GM18499 (cell line): Measurements from ENCODE around the gene ATP5PO.
"Not testable (repeated sequence)": the region's sequence is repeated elsewhere in the genome, so short reads cannot be mapped to it uniquely, and the experiment has no call there.

Source experiments
- ATAC-seq: cut with Tn5 transposase; IDR thresholded peaks from one replicate; pipeline ENCODE4 v1.9.1; 2021; ENCODE audit warnings: moderate number of reproducible peaks; ENCODE audit not compliant: insufficient read depth, unreplicated experiment

Gene ATP5PO

DNA sequence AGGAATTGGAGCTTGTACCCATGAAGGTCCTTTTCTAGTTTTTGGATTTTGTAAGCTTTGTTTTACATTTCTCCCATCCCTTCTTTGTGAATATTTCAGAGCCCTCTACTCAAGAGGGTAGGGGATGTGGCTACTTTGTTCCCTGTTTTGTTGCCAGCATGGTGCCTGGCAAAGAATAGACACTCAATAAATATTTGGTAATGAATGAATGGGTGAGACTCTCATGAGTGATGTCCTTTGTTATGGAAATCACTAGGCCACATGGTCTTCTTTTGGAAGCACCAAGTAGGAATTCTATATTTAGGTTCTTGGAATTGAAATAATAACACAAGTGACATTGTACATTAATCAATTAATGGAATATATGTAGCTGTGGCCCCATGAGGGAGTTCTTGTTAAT, 26.8 kb upstream of the ATP5PO start:
- no peak for ATAC-seq

DNA sequence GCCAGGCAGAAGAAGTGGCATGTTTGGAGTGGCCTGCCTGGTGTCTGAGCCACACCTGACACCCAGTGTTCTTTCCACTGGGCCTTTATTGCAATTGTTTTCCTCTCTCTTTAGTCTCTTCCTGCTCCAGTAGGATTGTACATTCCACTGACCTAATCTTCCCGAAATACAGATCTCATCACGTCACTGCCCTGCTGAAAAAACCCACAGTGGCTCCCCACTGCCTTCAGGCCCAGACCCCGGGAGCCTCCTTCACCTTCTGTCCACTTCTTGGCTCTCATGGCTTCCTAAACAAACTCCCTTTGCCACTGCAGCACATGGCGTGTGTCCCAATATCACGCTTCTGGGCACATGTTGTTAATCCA, 25.3 kb upstream of the ATP5PO start:
- no peak for ATAC-seq

DNA sequence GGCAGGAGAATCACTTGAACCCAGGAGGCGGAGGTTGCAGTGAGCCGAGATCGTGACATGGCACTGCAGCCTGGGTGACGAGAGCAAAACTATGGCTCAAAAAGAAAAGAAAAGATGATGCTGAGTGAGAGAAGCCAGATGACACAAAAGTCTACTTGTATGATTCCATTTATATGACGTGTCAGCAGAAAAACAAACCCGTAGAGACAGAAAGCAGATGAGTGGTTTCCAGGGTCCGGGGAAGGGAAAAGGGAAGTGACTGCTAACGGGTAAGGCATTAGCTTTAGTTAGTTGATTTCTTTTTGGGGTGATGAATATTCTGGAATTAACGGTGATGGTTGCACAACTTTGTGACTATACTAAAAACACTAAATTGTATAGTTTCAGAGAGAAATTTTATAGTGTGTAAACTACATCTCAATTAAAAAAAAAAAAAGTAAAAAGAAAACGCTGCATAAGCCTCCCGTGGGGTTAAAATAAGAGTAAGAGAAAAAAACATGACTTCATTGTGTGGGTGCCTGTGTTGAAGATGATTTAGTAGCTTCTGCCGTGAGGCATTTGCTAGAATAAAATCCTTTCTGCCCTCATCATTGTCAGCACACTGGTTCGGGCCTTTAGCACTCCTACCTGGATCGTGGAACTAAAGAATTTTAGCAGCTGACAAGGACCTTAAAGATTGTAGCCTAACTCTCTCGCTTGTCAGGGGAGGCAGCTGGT, 24.7 kb upstream of the ATP5PO start:
- ATAC-seq, result no peak

DNA sequence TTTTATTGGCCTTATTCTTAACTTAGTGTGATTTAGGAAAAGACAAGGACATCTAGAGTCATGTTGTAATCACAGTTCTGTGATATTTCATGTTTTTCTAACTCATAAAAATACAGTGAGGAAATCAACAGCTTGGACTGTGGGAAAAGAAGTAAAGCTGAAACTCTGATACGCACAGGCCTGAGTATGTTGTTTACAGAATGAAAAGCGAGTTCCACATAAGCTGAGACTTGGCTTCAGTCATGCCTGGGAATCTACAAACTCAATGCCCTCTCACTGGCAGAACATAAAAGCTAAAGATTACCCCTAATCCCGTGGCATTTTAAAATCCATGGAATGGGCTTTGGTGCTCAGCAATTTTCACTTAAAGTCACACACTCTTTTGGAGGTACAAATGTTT, 23.6 kb upstream of the ATP5PO start:
- no peak for ATAC-seq

DNA sequence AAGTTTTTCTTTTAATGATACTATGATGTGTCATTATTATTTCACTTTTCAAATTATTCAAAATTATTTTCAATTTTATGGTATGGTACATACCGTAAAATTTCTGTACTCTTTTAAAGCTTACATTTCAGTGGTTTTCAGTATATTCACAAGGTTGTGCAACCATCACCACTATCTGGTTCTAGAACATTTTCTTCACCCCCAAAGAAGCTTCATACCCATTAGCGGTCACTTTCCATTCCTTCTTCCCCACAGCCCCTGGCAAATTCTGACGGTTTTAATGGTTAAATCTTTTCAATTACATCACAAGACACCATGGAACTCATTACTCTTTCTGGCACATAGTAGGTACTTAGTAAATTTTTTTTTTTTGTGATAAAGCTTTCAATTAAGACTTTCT, 22.8 kb upstream of the ATP5PO start:
- ATAC-seq, result no peak

DNA sequence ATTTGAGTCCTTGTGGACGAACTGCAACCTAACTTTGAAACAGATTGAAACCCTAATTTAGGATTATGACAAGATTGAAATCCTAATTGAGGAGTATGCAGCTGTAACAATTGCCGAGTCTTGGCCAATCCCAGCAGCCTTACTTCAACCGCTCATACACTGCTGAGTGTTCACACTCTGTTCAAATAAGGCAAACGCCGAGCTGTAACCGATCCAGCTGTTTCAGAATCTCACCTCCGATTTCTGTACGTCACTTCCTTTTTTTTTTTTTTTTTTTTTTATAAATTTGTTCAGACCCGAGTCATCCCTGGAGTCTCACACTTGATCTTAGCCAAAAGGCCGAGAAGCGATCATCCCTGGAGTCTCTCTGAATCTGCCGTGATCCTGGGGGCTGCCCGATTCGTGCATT, 22.3 kb upstream of the ATP5PO start:
- ATAC-seq, result no peak

DNA sequence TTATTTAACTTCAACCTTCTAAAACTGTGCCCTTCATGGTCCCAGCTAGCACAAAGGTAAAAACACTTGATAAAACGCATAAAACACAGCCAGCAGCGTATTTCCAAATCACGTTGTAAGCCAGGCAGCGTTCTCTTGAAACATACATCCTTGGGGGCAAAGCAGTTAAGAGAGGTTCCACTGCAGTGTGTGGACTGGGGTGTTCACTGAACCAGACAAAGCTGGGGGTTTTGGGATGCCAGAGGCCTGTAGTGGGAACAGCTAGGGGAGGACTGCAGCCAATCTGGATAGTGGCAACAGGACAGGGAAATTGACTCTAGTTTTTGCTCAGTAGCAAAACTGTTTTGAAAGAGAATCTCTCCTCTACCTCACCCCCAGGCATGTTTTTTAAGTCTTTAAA, 21.5 kb upstream of the ATP5PO start:
- no peak for ATAC-seq

DNA sequence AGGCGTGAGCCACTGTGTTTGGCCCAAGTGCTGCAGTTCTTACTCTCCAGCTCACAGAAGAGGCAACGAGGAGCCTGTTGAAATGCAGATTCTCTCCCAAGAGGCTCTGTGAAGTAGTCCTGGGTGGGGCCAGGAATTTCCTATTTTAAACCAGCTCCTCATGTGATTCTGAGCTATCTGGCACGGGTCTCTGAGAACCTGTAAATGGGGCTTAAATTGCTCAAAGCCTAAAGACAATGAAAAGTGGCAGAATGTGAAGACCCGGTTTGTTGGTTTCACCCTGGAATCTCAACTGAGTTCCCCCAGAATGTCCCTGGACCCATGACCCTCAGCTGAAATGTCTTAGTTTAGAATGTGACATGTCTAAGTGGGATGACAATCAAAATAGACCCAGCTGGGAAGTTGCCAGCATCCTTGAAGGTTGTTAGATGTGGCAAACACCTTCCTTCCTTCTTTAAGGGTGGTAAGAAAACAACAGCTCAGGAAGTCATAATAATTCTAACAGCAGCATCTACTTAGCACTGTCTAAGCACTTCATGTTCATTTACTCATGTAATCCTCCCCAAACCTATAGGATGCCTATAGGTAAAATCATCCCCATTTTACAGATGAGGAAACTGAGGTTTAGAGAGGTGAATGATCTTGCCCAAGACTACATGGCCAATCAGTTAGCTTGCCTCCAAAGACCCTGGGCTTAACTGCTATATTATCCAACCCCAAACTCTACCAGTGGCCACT, 20.9 kb upstream of the ATP5PO start:
- no peak for ATAC-seq

DNA sequence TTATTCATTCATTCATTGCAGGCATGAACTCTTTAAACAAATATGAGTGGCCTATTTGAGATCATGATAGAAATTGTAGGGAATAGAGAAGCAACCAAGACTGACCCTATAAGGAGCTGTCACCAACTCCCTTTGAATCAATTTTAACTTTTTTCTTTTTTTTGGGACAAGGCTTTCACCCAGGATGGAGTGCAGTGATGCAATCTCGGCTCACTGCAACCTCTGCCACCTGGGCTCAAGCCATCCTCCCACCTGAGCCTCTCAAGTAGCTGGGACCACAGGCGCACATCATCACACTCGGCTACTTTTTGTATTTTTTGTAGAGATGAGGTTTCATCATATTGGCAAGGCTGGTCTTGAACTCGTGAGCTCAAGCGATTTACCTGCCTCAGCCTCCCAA, 17.1 kb upstream of the ATP5PO start:
- no peak for ATAC-seq

DNA sequence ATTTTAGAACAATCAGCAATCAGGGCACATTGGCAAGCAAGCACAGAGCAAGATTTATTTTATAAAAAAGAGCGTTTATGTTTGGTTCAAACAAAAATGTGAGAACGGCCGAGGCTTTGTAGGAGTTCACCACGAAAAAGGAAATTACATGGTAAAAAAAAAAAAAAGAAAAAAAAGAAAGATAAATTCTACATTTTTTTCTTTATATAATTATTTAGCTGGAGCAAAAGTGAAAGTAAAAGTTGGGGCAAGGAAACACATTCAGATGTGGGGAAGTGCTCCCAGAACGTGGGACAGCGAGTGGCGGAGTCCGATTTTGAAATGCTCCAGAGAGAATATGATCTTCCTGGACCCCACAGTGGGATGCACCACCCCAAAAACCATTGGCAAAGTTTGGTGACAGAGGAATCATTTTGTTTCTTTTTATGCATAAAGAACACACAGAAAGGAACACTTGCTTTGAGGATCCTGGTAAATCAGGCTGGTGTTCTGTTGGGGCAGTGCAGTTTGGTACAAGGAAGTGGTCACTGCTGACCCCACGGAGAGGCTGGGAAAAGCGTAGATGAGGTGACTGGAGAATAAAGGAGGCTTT, 16.3 kb upstream of the ATP5PO start:
- ATAC-seq, result no peak

DNA sequence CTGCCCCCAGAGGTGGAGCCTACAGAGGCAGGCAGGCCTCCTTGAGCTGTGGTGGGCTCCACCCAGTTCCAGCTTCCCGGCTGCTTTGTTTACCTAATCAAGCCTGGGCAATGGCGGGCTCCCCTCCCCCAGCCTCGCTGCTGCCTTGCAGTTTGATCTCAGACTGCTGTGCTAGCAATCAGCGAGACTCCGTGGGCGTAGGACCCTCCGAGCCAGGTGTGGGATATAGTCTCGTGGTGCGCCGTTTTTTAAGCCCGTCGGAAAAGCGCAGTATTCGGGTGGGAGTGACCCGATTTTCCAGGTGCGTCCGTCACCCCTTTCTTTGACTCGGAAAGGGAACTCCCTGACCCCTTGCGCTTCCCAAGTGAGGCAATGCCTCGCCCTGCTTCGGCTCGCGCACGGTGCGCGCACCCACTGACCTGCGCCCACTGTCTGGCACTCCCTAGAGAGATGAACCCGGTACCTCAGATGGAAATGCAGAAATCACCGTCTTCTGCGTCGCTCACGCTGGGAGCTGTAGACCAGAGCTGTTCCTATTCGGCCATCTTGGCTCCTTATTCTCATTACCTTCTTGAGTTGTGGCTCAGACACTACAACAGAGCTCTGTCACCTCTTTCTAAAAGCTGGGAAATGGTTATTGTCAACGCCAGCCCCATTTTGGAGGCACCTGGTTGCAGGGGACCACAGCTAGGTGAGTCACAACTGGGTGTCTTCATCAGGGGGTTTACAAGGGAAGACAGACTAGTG, 15.6 kb upstream of the ATP5PO start:
- not testable (repeated sequence) for ATAC-seq

DNA sequence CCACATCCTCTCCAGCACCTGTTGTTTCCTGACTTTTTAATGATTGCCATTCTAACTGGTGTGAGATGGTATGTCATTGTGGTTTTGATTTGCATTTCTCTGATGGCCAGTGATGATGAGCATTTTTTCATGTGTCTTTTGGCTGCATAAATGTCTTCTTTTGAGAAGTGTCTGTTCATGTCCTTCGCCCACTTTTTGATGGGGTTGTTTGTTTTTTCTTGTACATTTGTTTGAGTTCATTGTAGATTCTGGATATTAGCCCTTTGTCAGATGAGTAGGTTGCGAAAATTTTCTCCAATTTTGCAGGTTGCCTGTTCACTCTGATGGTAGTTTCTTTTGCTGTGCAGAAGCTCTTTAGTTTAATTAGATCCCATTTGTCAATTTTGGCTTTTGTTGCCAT, 10.6 kb upstream of the ATP5PO start:
- ATAC-seq, result not testable (repeated sequence)

DNA sequence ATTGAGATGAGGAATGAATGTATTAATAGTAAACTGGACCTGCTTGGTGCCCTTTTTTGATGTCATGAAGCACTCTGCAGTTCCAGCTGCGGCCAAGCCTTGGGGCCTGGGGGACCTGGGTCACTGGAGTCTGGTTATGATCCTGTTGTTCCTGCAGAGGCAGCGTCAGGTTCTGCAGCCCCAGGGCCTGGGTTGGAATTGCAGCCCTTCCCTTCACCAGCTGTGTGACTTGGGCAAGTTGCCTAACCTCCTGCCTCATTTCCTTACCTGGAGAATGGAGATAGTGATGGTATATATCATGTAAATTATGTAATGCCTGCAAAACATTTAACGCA, 9.1 kb upstream of the ATP5PO start:
- no peak for ATAC-seq

DNA sequence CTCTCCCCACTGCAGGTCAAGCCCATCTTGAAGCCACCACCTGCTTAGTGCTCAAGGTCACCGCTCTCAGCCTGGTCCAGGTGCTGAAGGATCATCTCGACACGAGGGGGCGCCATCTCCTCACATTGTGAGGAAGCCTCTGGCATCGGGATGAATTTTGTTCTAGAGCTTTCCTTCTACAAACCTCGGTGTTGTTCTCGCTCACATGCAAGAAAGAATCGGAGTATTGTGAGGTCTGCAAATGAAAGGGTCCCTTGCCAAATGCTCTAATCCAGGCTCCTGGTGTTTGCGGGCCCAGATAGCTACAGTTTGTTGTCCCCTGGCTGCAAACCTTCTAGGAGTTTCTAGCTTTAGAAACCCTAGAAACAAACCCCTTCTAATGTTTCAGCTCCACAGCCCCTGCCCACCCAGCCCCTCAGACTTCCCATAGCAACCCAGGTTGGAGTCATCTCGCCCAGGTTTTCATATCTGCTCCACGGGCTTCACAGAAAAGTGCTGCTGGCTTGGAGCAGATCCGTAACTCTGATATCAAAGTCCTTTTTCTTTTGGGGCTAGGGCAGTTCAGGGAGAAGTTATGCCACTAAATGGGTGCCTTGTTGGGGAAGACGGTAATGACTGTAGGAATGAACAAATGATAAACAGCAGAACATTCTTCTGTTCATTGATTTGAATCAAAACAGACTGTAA, 8.6 kb upstream of the ATP5PO start:
- ATAC-seq, result peak; percentile 91

DNA sequence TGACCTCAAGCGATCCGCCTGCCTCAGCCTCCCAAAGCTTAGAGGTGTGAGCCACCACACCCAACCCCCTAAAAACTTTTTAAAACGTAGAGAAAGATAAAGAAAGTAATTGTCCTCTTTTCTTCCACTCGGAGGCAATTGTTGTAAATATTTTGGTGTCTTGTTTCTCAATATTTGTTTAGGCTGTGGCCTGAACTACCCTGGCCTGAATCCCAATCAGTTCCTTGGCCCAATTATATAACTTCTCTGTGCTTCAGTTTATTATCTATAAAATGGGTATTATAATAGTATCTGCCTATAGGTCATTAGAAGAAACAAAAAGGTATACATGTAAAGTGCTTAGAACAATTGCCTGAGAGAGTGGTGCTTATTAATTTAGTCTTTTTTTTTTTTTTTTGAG, 1.8 kb upstream of the ATP5PO start:
- ATAC-seq, result no peak

DNA sequence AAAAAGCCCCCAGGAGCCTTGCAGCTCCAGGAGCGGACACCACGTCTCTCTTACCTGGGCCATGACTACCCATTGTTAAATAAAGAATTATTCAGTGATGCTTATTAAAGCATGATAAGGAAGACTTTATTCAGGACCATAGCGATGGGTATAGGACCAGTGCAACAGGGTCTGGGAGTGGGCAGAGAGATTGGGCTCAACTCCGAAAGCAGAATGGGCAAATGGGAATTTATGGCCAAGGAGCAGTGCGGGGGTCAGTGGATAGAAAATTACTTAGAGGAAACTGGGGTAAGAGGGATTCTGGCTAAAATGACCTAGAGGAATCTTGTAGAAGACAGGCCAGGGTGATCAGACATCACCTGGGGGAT, 580 bp upstream of the ATP5PO start:
- ATAC-seq, result no peak

DNA sequence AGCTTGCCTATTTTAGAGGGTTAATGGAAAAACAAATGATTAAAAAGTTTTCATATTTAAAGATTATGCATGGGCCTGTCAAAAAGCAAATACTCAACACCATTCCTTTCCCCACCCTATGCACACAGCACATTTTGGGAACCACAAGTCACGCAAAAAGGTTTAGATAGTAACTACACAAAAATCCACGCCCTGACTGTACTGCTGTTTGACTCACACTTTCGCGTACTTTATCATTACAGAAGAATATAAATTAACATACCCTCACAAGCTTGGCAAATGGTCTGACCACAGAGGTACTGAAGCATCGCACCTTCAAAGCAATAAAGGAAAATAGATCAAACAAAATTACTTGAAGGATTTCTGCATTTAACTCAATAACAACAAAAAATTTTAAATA, 1.4 kb downstream of the ATP5PO start:
- no peak for ATAC-seq

DNA sequence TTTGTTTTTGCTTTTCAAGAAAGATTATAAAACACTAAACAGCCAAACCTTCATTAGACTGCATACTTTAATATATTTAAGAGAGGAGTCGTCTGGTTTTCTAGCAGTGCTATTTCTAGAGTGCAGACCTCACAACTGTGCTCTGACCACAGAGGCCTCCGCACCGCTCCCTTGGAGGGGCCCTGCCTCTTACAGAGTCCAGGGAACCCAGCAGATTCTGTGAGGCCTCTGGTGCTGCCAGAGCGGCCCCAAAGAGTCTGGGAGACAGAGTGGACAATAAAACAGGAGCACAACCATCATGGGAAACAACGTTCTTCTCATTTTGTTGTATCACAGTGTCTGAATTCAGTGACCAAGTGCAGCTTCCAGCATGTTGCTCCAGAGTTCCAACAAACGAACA, 5.8 kb downstream of the ATP5PO start:
- ATAC-seq, result no peak

DNA sequence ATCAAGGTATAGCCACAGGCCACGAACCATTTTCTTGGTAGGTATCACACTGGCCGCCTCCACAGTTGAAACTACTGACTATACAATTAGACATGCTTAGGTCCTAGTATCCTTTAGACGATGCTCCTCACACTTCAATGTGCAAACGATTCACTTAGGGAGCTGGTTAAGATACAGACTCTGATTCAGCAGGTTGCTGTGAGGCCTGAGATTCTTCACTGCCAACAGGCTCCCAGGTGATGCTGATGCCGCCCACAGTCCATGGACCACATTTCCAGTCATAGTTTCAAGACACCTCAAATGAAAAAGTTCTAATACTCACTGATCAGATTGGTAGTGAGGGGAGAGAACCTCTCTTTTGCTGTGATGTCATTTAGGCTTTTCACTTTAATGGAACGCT, 6.8 kb downstream of the ATP5PO start:
- ATAC-seq, result no peak

DNA sequence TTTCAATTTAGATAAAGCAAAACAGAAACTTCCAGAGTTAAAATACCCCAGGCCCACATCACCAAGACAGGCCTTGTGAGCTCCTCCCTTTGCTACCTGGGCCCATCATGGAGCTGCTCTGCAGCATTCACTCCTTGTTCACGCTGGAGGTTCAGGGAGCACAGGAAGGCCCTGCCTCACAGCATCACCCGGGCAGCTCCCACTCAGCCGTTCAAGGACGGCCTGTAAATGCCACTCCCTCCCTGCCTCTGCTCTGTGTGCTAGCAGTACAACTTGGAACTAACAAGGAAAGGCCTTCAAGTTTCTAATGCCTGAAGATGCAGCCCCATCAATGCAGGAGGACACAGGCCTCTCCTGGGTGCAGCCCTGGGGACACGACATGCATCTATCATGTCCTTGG, 11.6 kb downstream of the ATP5PO start:
- no peak for ATAC-seq

DNA sequence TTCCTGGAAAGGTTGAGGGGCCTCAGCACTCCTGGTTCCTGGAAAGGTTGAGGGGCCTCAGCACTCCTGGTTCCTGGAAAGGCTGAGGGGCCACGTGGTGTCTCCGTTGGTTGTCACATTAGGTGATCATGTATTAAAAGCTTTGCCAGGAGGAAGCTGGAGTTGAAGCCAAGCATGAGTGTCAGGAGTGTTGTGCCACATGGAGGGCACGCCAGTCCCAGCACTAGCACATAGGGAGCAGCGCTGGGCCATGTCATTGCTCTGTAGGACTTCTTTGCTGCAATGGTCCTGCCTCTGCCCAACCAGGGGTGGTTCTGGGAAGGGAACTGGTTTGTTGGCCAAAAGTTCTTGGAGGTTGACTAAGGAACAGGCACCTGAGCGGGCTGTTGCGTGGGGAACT, 13.3 kb downstream of the ATP5PO start:
- ATAC-seq, result no peak
